K562 (cell line): ENCODE results near the gene ATE1. TPM values are rescaled to one million over a fixed set of nuclear protein-coding genes. Genes with fewer than 3 reads are reported as not detected.

Experiments used
- MBD2 ChIP-seq: sonication (generic); IDR thresholded peaks from 2 replicates; pipeline ENCODE4 v1.6.1; 2016; ENCODE audit warnings: low read depth, borderline replicate concordance
- PPARD ChIP-seq: fragments of 250-450 bp; sonication (Bioruptor Pico); IDR thresholded peaks from 2 replicates; pipeline ENCODE4 v1.8.0; 2022; ENCODE audit warnings: inconsistent platforms, mild to moderate bottlenecking, moderate library complexity
- SIN3B ChIP-seq: fragments of 450-650 bp; IDR thresholded peaks from 2 replicates; pipeline ENCODE4 v1.6.1; 2017; ENCODE audit warnings: low read depth, mild to moderate bottlenecking, moderate library complexity
- ZBTB40 ChIP-seq, 2 experiments: fragments of 450-650 bp in 1 of 2; sonication (generic) in 1 of 2; formaldehyde crosslinking in 1 of 2; IDR thresholded peaks; 2 replicates each; pipeline versions ENCODE4 v1.7.1 to v1.9.0; 2016 to 2022; ENCODE audit warnings: inconsistent platforms in 1 of 2, mild to moderate bottlenecking in 1 of 2, missing genetic modification reagents in 1 of 2
- polyA plus RNA-seq, 8 experiments: library from polyadenylated mRNA; depleted of rRNA in 4 of 8; stranded (reverse) in 5 of 8; unstranded in 3 of 8; fragments of >200 nt; fragmentation: Nextera tagmentation in 2 of 8; fragmentation: Illumina TruSeq in 1 of 8; extraction: Ambion mirVana in 2 of 8; extraction: Trizol in 1 of 8; gene quantifications; 2 replicates each; pipeline versions ENCODE4 v1.2.1 to v1.2.3, GENCODE V29; 2011 to 2014; ENCODE audit warnings: inconsistent platforms in 1 of 8, missing spikeins in 1 of 8
- total RNA-seq, 7 experiments: library from RNA; depleted of rRNA in 6 of 7; stranded (reverse); fragments of >200 nt in 6 of 7; fragmentation: Illumina TruSeq in 2 of 7; extraction: Trizol in 2 of 7; gene quantifications; 2 replicates each; pipeline versions ENCODE4 v1.2.1 to v1.2.3, GENCODE V29; 2011 to 2021; ENCODE audit warnings: low replicate concordance in 1 of 7

ATE1 gene
- total and polyA plus RNA-seq, 9 of the 15 experiments (the other 6 are each of a cell fraction or from before 2014, with no cell fraction given), result 3.0 to 14.2 (median 8.8) TPM

- TF ChIP-seq ZBTB40 (IDR thresholded peaks at IDR 0.05) (no peak), ZBTB40 (CRISPR knock-in tag; IDR thresholded peaks at IDR 0.05) (no peak), MBD2 (no peak), PPARD (no peak), SIN3B (no peak)
These were observed 203.5 kb downstream of the ATE1 start (continued) for GRCh38 chr10:121724282-121724681.
